ENCODE measurements around the gene BCL2L14. TPM values are rescaled to one million over a fixed set of nuclear protein-coding genes. Genes with fewer than 3 reads are reported as not detected.

The BCL2L14 gene, protein sequence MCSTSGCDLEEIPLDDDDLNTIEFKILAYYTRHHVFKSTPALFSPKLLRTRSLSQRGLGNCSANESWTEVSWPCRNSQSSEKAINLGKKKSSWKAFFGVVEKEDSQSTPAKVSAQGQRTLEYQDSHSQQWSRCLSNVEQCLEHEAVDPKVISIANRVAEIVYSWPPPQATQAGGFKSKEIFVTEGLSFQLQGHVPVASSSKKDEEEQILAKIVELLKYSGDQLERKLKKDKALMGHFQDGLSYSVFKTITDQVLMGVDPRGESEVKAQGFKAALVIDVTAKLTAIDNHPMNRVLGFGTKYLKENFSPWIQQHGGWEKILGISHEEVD
- total RNA-seq (not detected in 2 replicates), polyA plus RNA-seq (0.29 TPM in 1 of 2 replicates, not detected in the other)

- no peaks in the 10 kb centered on the region for H3K9me3 ChIP-seq (ENCODE audit: low read depth)
- H3K4me1 ChIP-seq (ENCODE audit: low read depth): no peaks in the 10 kb centered on the region
- no peak for DNase-seq (ENCODE audit: low read depth in 1 of 2, low spot score in 1 of 2)
- no peaks in the 10 kb centered on the region for H3K36me3 ChIP-seq
- TF ChIP-seq, protein P1, sequence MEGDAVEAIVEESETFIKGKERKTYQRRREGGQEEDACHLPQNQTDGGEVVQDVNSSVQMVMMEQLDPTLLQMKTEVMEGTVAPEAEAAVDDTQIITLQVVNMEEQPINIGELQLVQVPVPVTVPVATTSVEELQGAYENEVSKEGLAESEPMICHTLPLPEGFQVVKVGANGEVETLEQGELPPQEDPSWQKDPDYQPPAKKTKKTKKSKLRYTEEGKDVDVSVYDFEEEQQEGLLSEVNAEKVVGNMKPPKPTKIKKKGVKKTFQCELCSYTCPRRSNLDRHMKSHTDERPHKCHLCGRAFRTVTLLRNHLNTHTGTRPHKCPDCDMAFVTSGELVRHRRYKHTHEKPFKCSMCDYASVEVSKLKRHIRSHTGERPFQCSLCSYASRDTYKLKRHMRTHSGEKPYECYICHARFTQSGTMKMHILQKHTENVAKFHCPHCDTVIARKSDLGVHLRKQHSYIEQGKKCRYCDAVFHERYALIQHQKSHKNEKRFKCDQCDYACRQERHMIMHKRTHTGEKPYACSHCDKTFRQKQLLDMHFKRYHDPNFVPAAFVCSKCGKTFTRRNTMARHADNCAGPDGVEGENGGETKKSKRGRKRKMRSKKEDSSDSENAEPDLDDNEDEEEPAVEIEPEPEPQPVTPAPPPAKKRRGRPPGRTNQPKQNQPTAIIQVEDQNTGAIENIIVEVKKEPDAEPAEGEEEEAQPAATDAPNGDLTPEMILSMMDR (IDR thresholded peaks at IDR 0.05; ENCODE audit: low read depth, low read length): no peak
- no peak within 1 kb of the TSS for H3K27ac ChIP-seq
- no peak within 1 kb of the TSS for H3K4me3 ChIP-seq
- peaks cover 8% of the 10 kb centered on the region for H3K27me3 ChIP-seq
Measured at GRCh38 chr12:12070674-12071656, at the start of gene BCL2L14. Gene BCL2L14 (plus strand): TSS chr12:12070939. CDS start chr12:12079306, 8,367 bp downstream.

- Histone ChIP-seq H3K4me3 (no peak overlapping the region), H3K27ac (no peak overlapping the region), H3K36me3 (no peaks in the 10 kb centered on the region), H3K9me3 (ENCODE audit: low read depth) (no peaks in the 10 kb centered on the region), H3K27me3 (no peaks in the 10 kb centered on the region), H3K4me1 (ENCODE audit: low read depth) (peaks cover 3% of the 10 kb centered on the region)
- DNase-seq (ENCODE audit: low read depth in 1 of 2, low spot score in 1 of 2): no peak
- TF ChIP-seq, protein P1 (IDR thresholded peaks at IDR 0.05; ENCODE audit: low read depth, low read length): no peak
Measured at GRCh38 chr12:12022306-12022936, 48.3 kb upstream of the BCL2L14 start.

DNA sequence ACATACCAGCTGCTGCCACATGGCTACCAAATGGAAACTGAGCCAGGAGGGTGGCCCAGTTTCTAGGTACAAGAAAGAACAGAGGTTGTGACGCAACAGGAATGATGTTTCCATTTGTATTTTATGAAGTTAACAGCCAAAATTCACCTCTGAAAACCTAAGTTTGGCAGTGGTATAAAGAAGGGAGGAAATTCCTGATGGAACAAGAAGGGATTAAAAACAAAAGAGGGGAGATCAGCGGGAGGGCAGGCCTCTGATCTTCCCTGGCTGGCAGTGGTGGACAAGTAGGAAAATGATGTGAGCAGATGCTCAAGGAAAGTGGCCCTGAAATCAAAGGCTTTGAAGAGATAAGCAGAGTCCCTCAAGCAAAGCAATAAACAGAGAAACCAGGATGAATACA, 47.3 kb upstream of the BCL2L14 start:
- DNase-seq (ENCODE audit: low read depth in 1 of 2, low spot score in 1 of 2): no peak
- TF ChIP-seq, protein P1 (IDR thresholded peaks at IDR 0.05; ENCODE audit: low read depth, low read length): no peak
- no peak overlapping the region for H3K4me3 ChIP-seq

GRCh38 chr12:12024911-12025682, 45.6 kb upstream of the BCL2L14 start:
- no peak overlapping the region for H3K27ac ChIP-seq
- H3K36me3 ChIP-seq: no peaks in the 10 kb centered on the region
- TF ChIP-seq, protein P1 (IDR thresholded peaks at IDR 0.05; ENCODE audit: low read depth, low read length): no peak
- H3K4me1 ChIP-seq (ENCODE audit: low read depth): no peaks in the 10 kb centered on the region
- DNase-seq (ENCODE audit: low read depth in 1 of 2, low spot score in 1 of 2): no peak
- no peak overlapping the region for H3K4me3 ChIP-seq
- H3K27me3 ChIP-seq: no peaks in the 10 kb centered on the region
- H3K9me3 ChIP-seq (ENCODE audit: low read depth): no peaks in the 10 kb centered on the region

More for the DNA sequence above, 47.3 kb upstream of the BCL2L14 start:
- H3K4me1 ChIP-seq (ENCODE audit: low read depth): no peaks in the 10 kb centered on the region
- no peaks in the 10 kb centered on the region for H3K9me3 ChIP-seq (ENCODE audit: low read depth)
- H3K27ac ChIP-seq: no peak overlapping the region
- no peaks in the 10 kb centered on the region for H3K27me3 ChIP-seq
- no peaks in the 10 kb centered on the region for H3K36me3 ChIP-seq
